SJSA1 (cell line): ENCODE measurements around the gene VPS13D. TPM values are rescaled to one million over a fixed set of nuclear protein-coding genes. Genes with fewer than 3 reads are reported as not detected.
A peak's percentile ranks its signal among the peaks of the same experiment; 100 is the strongest.
"Not testable (repeated sequence)": the region's sequence is repeated elsewhere in the genome, so short reads cannot be mapped to it uniquely, and the experiment has no call there.

ENCODE experiments used
- DNase-seq, 2 experiments: peaks; one replicate each; pipeline ENCODE4 v3.0.0-alpha.2; 2015 to 2020; ENCODE audit warnings: low spot score in 2 of 2, low read depth in 1 of 2
- H3K27ac ChIP-seq: fragments of 250-450 bp; sonication (Bioruptor Pico); 2 replicates; pipeline ENCODE4 v1.5.1; 2020; ENCODE audit warnings: mild to moderate bottlenecking, moderate library complexity
- H3K27me3 ChIP-seq: fragments of 250-450 bp; sonication (Bioruptor Pico); replicated peaks from 2 replicates; pipeline ENCODE4 v1.5.1; 2020; ENCODE audit warnings: mild to moderate bottlenecking, moderate library complexity
- H3K36me3 ChIP-seq: fragments of 250-450 bp; sonication (Bioruptor Pico); 2 replicates; pipeline ENCODE4 v1.5.1; 2020; ENCODE audit warnings: mild to moderate bottlenecking
- H3K4me1 ChIP-seq: fragments of 250-450 bp; sonication (Bioruptor Pico); replicated peaks from 2 replicates; pipeline ENCODE4 v1.6.1; 2021; ENCODE audit warnings: mild to moderate bottlenecking
- H3K4me3 ChIP-seq: fragments of 250-450 bp; sonication (Bioruptor Pico); 2 replicates; pipeline ENCODE4 v1.5.1; 2020; ENCODE audit warnings: mild to moderate bottlenecking
- H3K9me3 ChIP-seq: fragments of 250-450 bp; sonication (Bioruptor Pico); replicated peaks from 2 replicates; pipeline ENCODE4 v1.5.1; 2020; ENCODE audit warnings: mild to moderate bottlenecking
- total RNA-seq: library from RNA; depleted of rRNA; stranded (reverse); fragments of >200 nt; shearing (Covaris generic); gene quantifications from 2 replicates; pipeline ENCODE4 v1.2.3, GENCODE V29; 2014

VPS13D gene
- total RNA-seq, 1 experiment from 2014 or later, result 12.9 TPM

DNA sequence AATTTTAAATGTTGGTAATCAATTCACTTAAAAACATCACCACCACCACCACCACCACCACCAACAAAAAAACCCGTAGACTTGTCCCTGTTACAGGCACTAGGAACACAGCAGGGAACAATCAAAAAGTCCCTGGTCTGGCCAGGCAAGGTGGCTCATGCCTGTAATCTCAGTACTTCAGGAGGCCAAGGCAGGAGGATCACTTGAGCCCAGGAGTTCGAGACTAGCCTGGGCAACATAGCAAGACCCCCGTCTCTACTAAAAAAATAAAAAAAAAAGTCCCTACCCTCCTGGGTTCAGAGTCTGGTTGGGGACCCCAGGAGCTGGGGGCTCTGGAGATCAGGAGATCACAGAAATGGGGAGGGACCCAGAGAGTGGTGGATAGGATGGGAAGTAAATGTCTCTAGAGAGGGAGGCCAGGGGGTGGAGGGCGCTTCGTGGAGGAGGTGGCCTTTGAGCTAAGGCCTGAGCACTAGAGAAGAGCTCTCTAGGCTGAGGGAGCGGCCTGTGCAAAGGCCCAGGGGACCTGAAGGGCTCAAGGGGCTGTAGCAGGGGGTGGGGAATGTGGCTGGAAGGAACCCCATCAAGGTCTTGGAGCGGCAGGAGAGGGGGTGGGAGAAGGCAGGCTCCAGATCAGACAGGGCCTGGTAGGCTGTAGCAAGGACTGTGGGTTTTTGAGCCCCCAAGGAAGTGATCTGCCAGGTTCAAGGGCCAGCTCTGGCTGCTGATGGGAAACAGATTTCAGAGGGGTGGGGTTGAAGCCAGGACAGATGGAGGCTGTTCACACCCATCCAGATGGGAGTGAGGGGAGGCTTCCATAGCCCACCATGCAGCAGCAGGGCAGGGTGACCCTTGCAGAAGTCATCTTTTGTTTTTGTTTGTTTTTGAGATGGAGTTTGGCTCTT is 24.8 kb upstream of the VPS13D start:
- H3K4me3 ChIP-seq, result no peak overlapping the region
- no peak for DNase-seq
- H3K36me3 ChIP-seq, result no peaks in the 10 kb centered on the region
- H3K27me3 ChIP-seq, result no peaks in the 10 kb centered on the region
- H3K4me1 ChIP-seq, result no peaks in the 10 kb centered on the region
- no peaks in the 10 kb centered on the region for H3K9me3 ChIP-seq
- no peak overlapping the region for H3K27ac ChIP-seq

DNA sequence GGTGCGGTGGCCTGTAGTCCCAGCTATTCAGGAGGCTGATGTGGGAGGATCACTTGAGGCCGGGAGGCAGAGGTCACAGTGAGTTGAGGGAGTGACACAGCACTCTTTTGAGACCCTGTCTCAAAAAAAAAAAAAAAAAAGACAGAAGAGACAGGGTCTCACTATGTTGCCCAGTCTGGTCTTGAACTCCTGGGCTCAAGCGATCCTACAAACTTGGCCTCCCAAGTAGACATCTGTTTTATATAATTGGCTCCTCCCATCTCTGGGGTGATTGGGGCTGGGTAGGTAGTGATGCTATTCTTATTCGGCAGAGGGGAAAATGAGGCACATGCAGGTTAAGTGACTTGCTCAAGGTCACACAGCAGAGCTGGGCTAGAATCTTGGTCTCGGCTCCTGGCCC is 23.6 kb upstream of the VPS13D start:
- Histone ChIP-seq H3K27ac (no peak overlapping the region), H3K27me3 (no peaks in the 10 kb centered on the region), H3K36me3 (no peaks in the 10 kb centered on the region), H3K9me3 (no peaks in the 10 kb centered on the region), H3K4me3 (no peak overlapping the region), H3K4me1 (no peaks in the 10 kb centered on the region)
- no peak for DNase-seq

DNA sequence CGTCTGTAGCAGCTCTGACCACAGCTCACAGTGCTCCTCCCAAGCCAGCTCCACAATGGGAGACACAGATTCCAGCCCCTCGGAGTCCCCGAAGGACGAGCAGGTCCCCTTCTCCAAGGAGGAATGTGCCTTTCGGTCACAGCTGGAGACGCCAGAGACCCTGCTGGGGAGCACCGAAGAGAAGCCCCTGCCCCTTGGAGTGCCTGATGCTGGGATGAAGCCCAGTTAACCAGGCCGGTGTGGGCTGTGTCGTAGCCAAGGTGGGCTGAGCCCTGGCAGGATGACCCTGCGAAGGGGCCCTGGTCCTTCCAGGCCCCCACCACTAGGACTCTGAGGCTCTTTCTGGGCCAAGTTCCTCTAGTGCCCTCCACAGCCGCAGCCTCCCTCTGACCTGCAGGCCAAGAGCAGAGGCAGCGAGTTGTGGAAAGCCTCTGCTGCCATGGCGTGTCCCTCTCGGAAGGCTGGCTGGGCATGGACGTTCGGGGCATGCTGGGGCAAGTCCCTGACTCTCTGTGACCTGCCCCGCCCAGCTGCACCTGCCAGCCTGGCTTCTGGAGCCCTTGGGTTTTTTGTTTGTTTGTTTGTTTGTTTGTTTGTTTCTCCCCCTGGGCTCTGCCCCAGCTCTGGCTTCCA is 22.9 kb upstream of the VPS13D start:
- Histone ChIP-seq H3K27me3 (no peaks in the 10 kb centered on the region), H3K9me3 (no peaks in the 10 kb centered on the region), H3K27ac (no peak overlapping the region), H3K4me1 (no peaks in the 10 kb centered on the region), H3K36me3 (no peaks in the 10 kb centered on the region), H3K4me3 (no peak overlapping the region)
- DNase-seq, result no peak

DNA sequence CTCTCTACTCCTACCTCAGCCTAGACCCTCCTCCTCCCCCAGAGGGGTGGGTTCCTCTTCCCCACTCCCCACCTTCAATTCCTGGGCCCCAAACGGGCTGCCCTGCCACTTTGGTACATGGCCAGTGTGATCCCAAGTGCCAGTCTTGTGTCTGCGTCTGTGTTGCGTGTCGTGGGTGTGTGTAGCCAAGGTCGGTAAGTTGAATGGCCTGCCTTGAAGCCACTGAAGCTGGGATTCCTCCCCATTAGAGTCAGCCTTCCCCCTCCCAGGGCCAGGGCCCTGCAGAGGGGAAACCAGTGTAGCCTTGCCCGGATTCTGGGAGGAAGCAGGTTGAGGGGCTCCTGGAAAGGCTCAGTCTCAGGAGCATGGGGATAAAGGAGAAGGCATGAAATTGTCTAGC is 21.6 kb upstream of the VPS13D start:
- Histone ChIP-seq H3K9me3 (no peaks in the 10 kb centered on the region), H3K4me1 (no peaks in the 10 kb centered on the region), H3K27me3 (no peaks in the 10 kb centered on the region; the same call in 1 of the 2 replicates), H3K4me3 (no peak overlapping the region), H3K36me3 (no peaks in the 10 kb centered on the region), H3K27ac (no peak overlapping the region)
- DNase-seq, result no peak

DNA sequence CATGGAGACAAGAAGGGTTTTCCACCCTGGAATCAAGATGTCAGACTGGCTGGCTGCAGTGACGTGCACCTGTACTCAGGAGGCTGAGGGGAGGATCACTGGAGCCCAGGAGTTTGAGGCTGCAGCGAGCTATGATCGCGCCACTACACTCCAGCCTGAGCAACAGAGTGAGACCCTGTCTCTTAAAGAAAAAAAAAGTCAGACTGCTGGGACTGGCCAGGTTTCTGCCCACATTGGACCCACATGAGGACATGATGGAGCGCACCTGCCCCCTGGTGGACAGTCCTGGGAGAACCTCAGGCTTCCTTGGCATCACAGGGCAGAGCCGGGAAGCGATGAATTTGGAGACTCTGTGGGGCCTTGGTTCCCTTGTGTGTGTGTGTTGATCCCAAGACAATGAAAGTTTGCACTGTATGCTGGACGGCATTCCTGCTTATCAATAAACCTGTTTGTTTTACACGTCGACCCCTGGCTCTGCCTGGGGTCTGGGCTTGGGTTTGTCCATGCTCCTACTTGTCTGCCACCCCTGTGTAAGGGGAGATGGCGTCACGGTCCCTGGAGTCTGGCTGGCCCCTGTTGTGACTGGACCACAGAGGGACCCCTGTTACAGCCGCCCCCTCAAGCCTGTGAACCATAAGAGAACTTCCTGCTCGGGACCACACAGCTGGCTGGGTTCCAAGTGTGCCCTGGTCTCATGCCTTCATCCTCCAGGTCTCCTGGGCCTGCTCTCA is 20.9 kb upstream of the VPS13D start:
- H3K4me3 ChIP-seq, result no peak overlapping the region
- peak; percentile 67 to 83 for DNase-seq
- H3K9me3 ChIP-seq, result no peaks in the 10 kb centered on the region
- H3K27me3 ChIP-seq, result no peaks in the 10 kb centered on the region; the same call in 1 of the 2 replicates
- no peaks in the 10 kb centered on the region for H3K4me1 ChIP-seq
- no peaks in the 10 kb centered on the region for H3K36me3 ChIP-seq
- H3K27ac ChIP-seq, result no peak overlapping the region

DNA sequence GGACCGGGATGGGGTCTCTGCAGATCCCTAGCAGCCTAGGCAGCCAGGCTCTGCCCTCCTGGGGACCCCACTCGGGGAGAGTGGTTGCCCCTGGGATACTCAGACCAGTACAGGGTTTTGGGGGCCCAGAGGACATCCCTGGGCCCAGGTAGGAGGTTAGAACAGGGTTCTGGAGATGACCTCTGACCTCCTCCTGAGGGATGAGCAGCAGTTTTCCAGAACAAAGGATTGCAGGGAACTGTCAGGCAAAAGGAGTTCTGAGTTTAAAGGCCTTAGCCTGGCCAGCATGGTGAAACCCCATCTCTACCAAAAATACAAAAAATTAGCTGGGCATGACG is 20.4 kb upstream of the VPS13D start:
- Histone ChIP-seq H3K27me3 (no peaks in the 10 kb centered on the region; the same call in 1 of the 2 replicates), H3K4me3 (no peak overlapping the region), H3K9me3 (no peaks in the 10 kb centered on the region), H3K27ac (no peak overlapping the region), H3K36me3 (no peaks in the 10 kb centered on the region), H3K4me1 (no peaks in the 10 kb centered on the region)
- no peak for DNase-seq

DNA sequence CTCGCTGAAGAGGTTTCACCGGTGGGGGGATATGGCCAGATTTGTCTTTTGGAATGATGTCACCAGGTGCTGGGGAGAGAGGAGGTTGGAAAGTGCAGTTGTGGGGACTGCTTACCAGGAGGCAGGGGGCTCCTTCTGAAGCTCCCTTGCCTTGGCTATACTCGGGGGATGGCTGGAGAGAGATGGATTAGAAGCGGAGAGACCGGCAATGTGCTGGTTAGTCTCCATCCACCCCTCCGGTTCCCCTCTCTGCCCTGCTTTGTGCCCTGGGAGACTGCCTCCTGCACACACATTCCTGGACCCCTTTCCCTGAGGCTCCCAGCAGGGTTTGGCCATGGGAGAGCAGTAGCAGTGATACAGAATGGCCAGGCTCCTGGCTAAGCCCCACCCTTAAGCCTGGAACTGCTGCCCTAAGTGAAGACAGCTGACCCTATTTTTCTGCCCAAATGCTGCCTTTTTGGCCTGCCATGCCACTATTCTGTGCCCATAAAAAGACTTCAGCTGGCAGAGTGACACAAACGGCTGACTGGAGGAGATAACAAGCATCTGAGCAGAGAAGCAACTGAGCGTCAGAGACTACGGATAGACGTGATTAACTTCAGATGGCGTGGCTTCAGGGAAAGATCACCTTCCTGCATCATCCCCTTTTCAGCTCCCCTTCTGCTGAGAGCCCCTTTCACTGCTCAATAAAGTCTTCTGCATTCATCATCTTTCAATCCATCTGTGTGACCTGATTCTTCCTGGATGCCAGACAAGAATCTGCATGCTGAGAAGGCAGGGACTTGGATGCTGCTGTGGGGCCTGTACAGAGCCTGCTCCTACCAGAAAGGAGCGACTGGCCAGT is 14.5 kb upstream of the VPS13D start:
- Histone ChIP-seq H3K4me3 (no peak overlapping the region), H3K36me3 (no peaks in the 10 kb centered on the region), H3K27me3 (no peaks in the 10 kb centered on the region; the same call in 1 of the 2 replicates), H3K4me1 (no peaks in the 10 kb centered on the region), H3K9me3 (no peaks in the 10 kb centered on the region), H3K27ac (no peak overlapping the region)
- no peak for DNase-seq

DNA sequence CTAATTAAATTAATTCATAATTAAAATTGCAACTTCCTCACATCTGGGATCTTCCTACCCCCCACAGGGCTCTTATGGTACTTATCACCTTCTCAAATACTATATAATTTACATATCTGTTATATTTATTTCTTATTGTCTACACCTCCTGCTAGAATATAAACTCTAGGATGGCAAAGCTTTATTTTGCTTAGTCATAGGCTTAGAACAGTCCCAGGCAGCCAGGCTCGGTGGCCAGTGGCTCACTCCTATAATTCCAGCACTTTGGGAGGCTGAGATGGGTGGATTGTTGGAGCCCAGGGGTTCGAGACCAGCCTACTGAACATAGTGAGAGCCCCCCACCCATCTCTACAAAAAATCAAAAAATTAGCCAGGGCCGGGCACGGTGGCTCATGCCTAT is 10.0 kb upstream of the VPS13D start:
- no peaks in the 10 kb centered on the region for H3K36me3 ChIP-seq
- peaks cover 7% of the 10 kb centered on the region; the same call in 1 of the 2 replicates for H3K9me3 ChIP-seq
- no peak overlapping the region for H3K27ac ChIP-seq
- H3K27me3 ChIP-seq, result no peaks in the 10 kb centered on the region
- DNase-seq, result no peak
- H3K4me3 ChIP-seq, result no peak overlapping the region
- no peaks in the 10 kb centered on the region for H3K4me1 ChIP-seq

DNA sequence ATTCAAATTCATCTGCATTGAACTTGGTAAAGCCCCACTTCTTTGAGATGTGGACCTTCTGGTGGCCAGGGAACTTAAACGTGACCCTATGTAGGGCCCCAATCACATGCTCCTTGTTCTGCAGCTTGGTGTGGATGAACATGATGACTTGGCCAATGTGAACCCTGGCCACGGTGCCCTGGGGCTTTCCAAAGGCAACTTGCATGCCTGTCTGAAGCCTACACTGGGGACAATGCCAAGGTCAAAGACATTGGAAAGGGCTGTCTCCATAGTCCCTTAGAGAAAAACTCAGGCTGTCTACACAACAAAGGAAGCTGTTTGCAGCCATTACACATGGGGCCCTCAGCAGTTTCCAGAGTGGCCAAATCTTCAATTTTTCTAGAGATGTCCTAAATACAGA is 8.9 kb upstream of the VPS13D start:
- H3K36me3 ChIP-seq, result no peaks in the 10 kb centered on the region
- H3K27me3 ChIP-seq, result no peaks in the 10 kb centered on the region
- DNase-seq, result no peak
- H3K27ac ChIP-seq, result no peak overlapping the region
- no peak overlapping the region for H3K4me3 ChIP-seq
- peaks cover 7% of the 10 kb centered on the region; the same call in 1 of the 2 replicates for H3K9me3 ChIP-seq
- H3K4me1 ChIP-seq, result no peaks in the 10 kb centered on the region

DNA sequence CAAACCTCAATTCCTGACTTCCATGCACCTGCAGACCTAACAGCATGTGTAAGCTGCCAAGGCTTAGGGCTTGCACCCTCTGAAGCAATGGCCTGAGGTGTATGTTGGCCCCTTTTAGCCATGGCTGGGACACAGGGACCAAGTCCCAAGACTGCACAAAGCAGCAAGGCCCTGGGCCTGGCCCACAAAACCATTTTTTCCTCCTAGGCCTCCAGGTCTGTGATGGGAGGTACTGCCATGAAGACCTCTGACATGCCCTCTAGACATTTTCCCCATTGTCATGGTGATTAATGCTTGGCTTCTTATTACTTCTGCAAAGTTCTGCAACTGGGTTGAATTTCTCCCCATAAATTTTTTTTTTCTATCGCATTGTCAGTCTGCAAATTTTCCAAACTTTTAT is 7.1 kb upstream of the VPS13D start:
- not testable (repeated sequence) for DNase-seq, H3K4me3 ChIP-seq, H3K4me1 ChIP-seq, H3K27me3 ChIP-seq, H3K9me3 ChIP-seq, H3K27ac ChIP-seq, H3K36me3 ChIP-seq

DNA sequence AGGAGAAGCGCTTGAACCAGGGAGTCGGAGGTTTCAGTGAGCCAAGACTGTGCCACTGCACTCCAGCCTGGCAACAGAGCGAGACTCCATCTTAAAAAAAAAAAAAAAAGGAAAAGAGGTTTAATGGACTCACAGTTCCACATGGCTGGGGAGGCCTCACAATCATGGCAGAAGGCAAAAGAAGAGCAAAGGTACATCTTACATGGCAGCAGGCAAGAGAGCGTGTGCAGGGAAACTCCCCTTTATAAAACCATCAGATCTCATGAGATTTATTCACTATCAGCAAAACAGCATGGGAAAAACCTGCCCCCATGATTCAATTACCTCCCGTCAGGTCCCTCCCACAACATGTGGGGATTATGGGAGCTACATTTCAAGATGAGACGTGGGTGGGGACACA is 5.7 kb upstream of the VPS13D start:
- not testable (repeated sequence) for H3K27ac ChIP-seq, H3K4me1 ChIP-seq, DNase-seq, H3K27me3 ChIP-seq, H3K4me3 ChIP-seq, H3K36me3 ChIP-seq, H3K9me3 ChIP-seq

DNA sequence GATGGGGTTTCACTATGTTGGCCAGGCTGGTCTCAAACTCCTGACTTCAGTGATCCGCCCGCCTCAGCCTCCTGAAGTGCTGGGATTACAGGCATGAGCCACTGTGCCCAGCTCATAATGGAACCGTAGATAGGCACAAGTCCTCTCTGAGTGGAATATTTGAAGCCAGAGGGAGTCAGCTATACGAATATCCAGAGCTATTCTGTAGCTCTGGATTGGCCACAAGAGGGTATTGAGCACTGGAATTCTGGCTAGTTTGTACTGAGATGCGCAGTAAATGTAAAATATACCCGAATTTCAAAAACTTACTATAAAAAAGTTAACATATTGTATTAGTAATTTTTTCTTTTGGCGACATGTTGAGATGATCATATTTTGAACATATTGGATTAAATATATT is 851 bp upstream of the VPS13D start:
- Histone ChIP-seq H3K9me3 (no peaks in the 10 kb centered on the region), H3K27ac (no peak overlapping the region), H3K27me3 (no peaks in the 10 kb centered on the region), H3K4me3 (no peak overlapping the region), H3K36me3 (peaks cover 6% of the 10 kb centered on the region), H3K4me1 (peaks cover 5% of the 10 kb centered on the region; the same call in 1 of the 2 replicates)
- DNase-seq, result no peak

DNA sequence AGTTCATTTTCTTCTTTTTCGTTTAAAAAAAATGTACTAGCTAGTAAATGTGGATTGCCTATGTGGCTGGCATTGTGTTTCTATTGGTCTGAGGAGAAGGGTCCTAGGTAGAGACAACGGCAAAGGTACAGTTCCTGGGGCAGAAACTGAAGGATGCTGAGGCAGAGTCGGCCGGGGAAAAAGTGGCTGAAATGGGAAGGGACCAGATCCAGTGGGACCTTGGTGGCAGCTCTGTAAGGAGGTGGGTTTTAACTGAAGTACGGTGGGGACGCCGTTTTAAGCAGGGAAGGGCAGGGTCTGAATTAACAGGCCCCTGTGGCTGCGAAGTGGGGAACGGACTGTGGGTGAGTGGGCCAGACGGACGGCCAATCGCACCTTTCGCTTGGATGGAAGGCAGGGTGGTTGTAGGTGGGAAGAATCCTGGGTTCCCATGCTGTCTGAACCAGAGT is 420 bp upstream of the VPS13D start:
- peaks cover 7% of the 10 kb centered on the region for H3K36me3 ChIP-seq
- no peak overlapping the region for H3K27ac ChIP-seq
- peaks cover 5% of the 10 kb centered on the region; the same call in 1 of the 2 replicates for H3K4me1 ChIP-seq
- H3K27me3 ChIP-seq, result no peaks in the 10 kb centered on the region
- peak overlapping the region; percentile 98 for H3K4me3 ChIP-seq
- no peaks in the 10 kb centered on the region for H3K9me3 ChIP-seq
- no peak for DNase-seq
